ENCODE data around the gene MTHFD1L. TPM values are rescaled to one million over a fixed set of nuclear protein-coding genes. Genes with fewer than 3 reads are reported as not detected.
"Not testable (repeated sequence)": the region's sequence is repeated elsewhere in the genome, so short reads cannot be mapped to it uniquely, and the experiment has no call there.

The MTHFD1L gene
- total RNA-seq, 2 experiments from 2014 or later: 115 to 119 TPM

DNA sequence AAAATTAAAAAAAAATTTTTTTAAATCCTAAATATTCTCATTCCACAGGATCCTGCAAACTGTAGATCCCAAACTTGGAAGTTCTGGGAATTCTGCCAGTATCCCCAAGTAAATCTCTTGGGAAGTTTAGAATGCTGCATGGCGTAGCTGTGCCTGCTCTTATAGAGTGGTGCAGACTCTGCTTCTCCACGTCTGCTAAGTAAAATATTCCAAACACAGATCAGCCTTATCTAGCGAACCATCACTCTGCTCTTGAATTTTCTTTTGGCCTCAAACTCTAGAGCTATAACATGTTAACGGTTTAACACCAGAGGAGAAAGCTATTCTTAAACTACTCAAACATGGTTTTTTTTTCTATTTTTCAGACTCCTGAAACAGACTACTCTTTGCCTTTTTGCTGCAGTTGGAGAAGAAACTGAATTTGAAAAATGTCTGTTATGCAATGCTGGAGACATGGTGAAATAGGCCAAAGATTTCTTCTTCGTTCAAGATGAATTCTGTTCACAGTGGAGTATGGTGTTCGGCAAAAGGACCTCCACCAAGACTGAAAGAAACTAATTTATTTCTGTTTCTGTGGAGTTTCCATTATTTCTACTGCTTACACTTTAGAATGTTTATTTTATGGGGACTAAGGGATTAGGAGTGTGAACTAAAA lies 235.8 kb downstream of the MTHFD1L start:
- intact Hi-C loops (cut with micrococcal nuclease): no loop called here
- Mint-ChIP-seq H3K9me3 (no peaks in the 10 kb centered on the region), H3K27me3 (no peaks in the 10 kb centered on the region), H3K36me3 (peaks cover 41% of the 10 kb centered on the region), H3K27ac (no peak overlapping the region), H3K4me1 (ENCODE audit: low read depth) (peaks cover 16% of the 10 kb centered on the region), H3K4me3 (no peak overlapping the region)
- POLR2A ChIA-PET: no interaction called here
- CTCF ChIA-PET: no interaction called here
- no peak for DNase-seq

GRCh38 chr6:151101816-151102694 lies 236.6 kb downstream of the MTHFD1L start:
- POLR2A ChIA-PET: no interaction called here
- Mint-ChIP-seq H3K27me3 (no peaks in the 10 kb centered on the region), H3K36me3 (peaks cover 34% of the 10 kb centered on the region), H3K4me3 (no peak overlapping the region), H3K27ac (peak overlapping the region; percentile 1), H3K9me3 (no peaks in the 10 kb centered on the region), H3K4me1 (ENCODE audit: low read depth) (peaks cover 16% of the 10 kb centered on the region)
- DNase-seq: no peak
- CTCF ChIA-PET: no interaction called here
- intact Hi-C loops (cut with micrococcal nuclease): no loop called here

DNA sequence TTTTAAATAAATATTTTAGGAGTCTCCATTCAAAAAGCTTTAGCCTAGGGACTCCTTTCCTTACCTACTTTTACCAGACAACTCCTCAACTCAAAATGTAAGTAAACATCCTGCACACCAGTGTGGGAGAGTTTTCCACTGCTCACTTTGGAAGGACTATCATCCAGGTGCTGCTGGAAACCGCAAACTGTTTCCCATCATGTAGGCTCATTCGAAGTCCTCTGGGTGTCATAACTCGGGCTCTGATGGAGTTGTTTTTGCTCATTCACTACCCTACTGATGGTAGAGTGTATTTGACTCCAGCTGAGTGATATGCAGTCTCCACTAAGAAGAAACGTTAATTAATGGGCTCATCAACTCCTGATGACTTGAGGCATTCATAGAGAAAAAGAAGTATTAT lies 237.8 kb downstream of the MTHFD1L start:
- CTCF ChIA-PET: no interaction called here
- intact Hi-C loops (cut with micrococcal nuclease): no loop called here
- Mint-ChIP-seq H3K4me3 (no peak overlapping the region), H3K27ac (no peak overlapping the region), H3K4me1 (ENCODE audit: low read depth) (peaks cover 5% of the 10 kb centered on the region), H3K36me3 (peaks cover 29% of the 10 kb centered on the region), H3K27me3 (no peaks in the 10 kb centered on the region), H3K9me3 (no peaks in the 10 kb centered on the region)
- POLR2A ChIA-PET: no interaction called here
- no peak for DNase-seq

DNA sequence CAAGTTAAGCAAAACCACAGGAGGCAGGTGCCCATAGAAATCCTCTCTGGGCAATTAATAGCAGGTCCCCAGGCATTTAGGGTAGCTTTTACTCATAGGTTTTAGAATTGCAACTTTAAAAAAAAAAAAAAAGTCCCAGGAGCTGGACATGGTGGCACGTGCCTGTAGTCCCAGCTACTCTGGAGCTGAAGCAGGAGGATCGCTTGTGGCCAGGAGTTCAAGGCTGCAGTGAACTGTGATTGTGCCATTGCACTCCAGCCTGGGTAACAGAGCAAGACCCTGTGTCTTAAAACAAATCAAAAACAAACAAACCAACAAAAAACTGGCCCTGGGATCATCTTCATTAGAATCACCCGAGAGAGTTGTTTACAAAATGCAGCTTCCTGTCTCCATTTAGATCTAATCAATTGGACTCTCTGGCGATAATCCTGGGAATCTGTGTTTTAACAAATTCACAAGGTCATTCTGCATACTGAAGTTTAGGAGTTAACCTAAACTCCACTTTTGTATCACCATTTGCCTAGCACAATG lies 242.5 kb downstream of the MTHFD1L start:
- DNase-seq: no peak

DNA sequence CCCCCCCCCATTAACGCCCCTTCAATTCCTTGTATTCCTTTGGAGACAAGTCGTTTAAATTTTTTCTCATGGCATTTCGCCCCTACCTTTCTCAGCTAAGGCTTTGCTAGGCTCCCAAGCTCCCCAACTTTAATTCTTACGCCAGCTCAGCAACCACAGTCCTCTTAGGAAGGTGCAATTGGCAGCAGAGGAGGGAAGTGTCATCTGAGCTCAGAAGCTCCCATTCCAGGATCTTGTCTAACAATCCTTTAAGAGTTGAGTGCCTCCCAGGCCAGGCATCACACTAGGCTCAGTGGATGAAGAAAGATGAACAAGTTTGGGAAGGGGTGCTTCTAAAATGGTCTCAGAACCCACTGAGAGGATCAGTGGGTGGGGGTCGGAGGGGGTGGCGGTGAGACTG lies 243.0 kb downstream of the MTHFD1L start:
- Mint-ChIP-seq H3K4me1 (ENCODE audit: low read depth) (no peaks in the 10 kb centered on the region), H3K27me3 (peaks cover 3% of the 10 kb centered on the region), H3K27ac (no peak overlapping the region), H3K36me3 (peaks cover 3% of the 10 kb centered on the region), H3K9me3 (no peaks in the 10 kb centered on the region), H3K4me3 (no peak overlapping the region)
- no peak for DNase-seq
- ChIA-PET POLR2A (interaction anchor here (1.0 kb wide), 1 partner anchor 10 kb away, joined by 3 read pairs; no protein-coding TSS in a partner anchor), CTCF (interaction anchor here (0.8 kb wide), 1 partner anchor 95 kb away, joined by 3 read pairs; no protein-coding TSS in a partner anchor)
- intact Hi-C loops (cut with micrococcal nuclease): no loop called here

More for the DNA sequence above, 242.5 kb downstream of the MTHFD1L start:
- Mint-ChIP-seq H3K4me3 (no peak overlapping the region), H3K36me3 (peaks cover 6% of the 10 kb centered on the region), H3K27me3 (peaks cover 3% of the 10 kb centered on the region), H3K9me3 (no peaks in the 10 kb centered on the region), H3K4me1 (ENCODE audit: low read depth) (no peaks in the 10 kb centered on the region), H3K27ac (no peak overlapping the region)
- ChIA-PET CTCF (interaction anchor here (0.8 kb wide), 1 partner anchor 94 kb away, joined by 3 read pairs; no protein-coding TSS in a partner anchor), POLR2A (interaction anchor here (1.0 kb wide), 1 partner anchor 10 kb away, joined by 3 read pairs; no protein-coding TSS in a partner anchor)
- intact Hi-C loops (cut with micrococcal nuclease): no loop called here

GRCh38 chr6:151109361-151109760 lies 243.9 kb downstream of the MTHFD1L start:
- ChIA-PET CTCF (no interaction called here), POLR2A (no interaction called here)
- Mint-ChIP-seq H3K9me3 (no peaks in the 10 kb centered on the region), H3K36me3 (no peaks in the 10 kb centered on the region), H3K27ac (no peak overlapping the region), H3K27me3 (peaks cover 3% of the 10 kb centered on the region), H3K4me1 (ENCODE audit: low read depth) (no peaks in the 10 kb centered on the region), H3K4me3 (no peak overlapping the region)
- intact Hi-C loops (cut with micrococcal nuclease): no loop called here
- DNase-seq: no peak

- H3K9me3 Mint-ChIP-seq: no peaks in the 10 kb centered on the region
- H3K27ac Mint-ChIP-seq: no peak overlapping the region
- H3K27me3 Mint-ChIP-seq: peaks cover 3% of the 10 kb centered on the region
- no peak overlapping the region for H3K4me3 Mint-ChIP-seq
- no peaks in the 10 kb centered on the region for H3K36me3 Mint-ChIP-seq
- ChIA-PET POLR2A (no interaction called here), CTCF (interaction anchor here (1.4 kb wide), 1 partner anchor 95 kb away, joined by 3 read pairs; no protein-coding TSS in a partner anchor)
- intact Hi-C loops (cut with micrococcal nuclease): no loop called here
- no peak for DNase-seq
- no peaks in the 10 kb centered on the region for H3K4me1 Mint-ChIP-seq (ENCODE audit: low read depth)
Measured at GRCh38 chr6:151109869-151110575, 244.5 kb downstream of the MTHFD1L start.

GRCh38 chr6:151110576-151110905 lies 245.0 kb downstream of the MTHFD1L start:
- POLR2A ChIA-PET: no interaction called here
- H3K27me3 Mint-ChIP-seq: peaks cover 3% of the 10 kb centered on the region
- no peaks in the 10 kb centered on the region for H3K4me1 Mint-ChIP-seq (ENCODE audit: low read depth)
- intact Hi-C loops (cut with micrococcal nuclease): no loop called here
- no peak overlapping the region for H3K27ac Mint-ChIP-seq
- no peaks in the 10 kb centered on the region for H3K9me3 Mint-ChIP-seq
- DNase-seq: no peak
- no peak overlapping the region for H3K4me3 Mint-ChIP-seq
- CTCF ChIA-PET: interaction anchor here (1.4 kb wide), 1 partner anchor 96 kb away, joined by 3 read pairs; no protein-coding TSS in a partner anchor
- no peaks in the 10 kb centered on the region for H3K36me3 Mint-ChIP-seq

DNA sequence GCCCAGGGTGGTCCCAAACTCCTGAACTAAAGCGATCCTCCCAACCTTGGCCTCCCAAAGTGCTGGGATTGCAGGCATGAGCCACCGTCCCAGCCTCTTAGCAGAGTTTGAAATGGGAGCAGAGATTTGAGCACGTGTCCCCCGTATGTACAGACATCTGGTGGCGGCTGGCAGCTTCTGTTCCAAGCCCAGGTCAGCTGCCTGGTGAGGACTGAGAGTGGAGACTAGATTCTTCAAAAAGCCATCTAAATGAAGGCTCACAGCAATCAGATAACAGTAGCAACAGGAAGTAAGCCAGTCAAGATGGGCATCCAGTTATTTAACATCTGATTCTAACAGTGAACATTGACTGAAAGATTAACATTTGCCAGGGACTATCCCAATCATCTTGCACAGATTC lies 246.2 kb downstream of the MTHFD1L start:
- Mint-ChIP-seq H3K4me3 (no peak overlapping the region), H3K27me3 (peaks cover 3% of the 10 kb centered on the region), H3K9me3 (no peaks in the 10 kb centered on the region), H3K27ac (no peak overlapping the region), H3K36me3 (no peaks in the 10 kb centered on the region), H3K4me1 (ENCODE audit: low read depth) (no peaks in the 10 kb centered on the region)
- ChIA-PET CTCF (interaction anchor here (1.3 kb wide), 1 partner anchor 213 kb away, joined by 3 read pairs; no protein-coding TSS in a partner anchor), POLR2A (no interaction called here)
- intact Hi-C loops (cut with micrococcal nuclease): no loop called here
- no peak for DNase-seq

DNA sequence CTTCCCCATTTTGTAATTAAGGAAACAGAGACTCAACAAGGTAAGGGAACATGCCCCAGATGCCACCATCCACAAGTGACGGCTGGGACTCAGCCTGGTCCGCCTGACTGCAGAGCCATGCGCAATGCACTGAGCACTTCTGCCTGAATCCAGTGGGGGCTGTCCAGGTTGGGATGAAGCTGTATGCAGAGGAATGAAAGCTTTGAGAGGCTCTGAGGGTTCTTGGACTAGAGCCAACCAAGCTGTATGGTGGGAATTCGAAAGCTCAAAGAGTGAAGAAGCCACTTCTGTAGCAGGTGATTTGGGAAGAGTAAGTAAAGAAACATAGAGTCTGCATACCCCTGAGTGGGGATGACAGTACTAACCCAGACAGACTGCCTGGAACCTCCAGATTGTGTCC lies 246.6 kb downstream of the MTHFD1L start:
- no peak overlapping the region for H3K27ac Mint-ChIP-seq
- no peak overlapping the region for H3K4me3 Mint-ChIP-seq
- H3K4me1 Mint-ChIP-seq (ENCODE audit: low read depth): no peaks in the 10 kb centered on the region
- no peaks in the 10 kb centered on the region for H3K9me3 Mint-ChIP-seq
- peaks cover 3% of the 10 kb centered on the region for H3K27me3 Mint-ChIP-seq
- intact Hi-C loops (cut with micrococcal nuclease): no loop called here
- DNase-seq: no peak
- ChIA-PET CTCF (interaction anchor here (0.5 to 1.3 kb wide), 2 partner anchors 213 to 1962 kb away, joined by 3 read pairs; no protein-coding TSS in a partner anchor), POLR2A (no interaction called here)
- no peaks in the 10 kb centered on the region for H3K36me3 Mint-ChIP-seq

DNA sequence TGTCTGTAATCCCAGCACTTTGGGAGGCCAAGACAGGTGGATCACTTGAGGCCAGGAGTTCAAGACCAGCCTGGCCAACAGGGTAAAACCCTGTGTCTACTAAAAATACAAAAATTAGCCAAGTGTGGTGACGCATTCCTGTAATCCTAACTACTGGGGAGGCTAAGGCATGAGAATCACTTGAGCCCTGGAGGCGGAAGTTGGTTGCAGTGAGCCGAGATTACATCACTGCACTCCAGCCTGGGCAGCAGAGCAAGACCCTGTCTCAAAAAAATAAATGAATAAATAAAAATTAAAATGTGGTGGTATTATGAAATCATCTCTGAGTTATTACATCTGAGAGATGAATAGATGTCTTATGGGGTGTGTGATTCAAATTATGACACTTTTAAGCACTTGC lies 247.4 kb downstream of the MTHFD1L start:
- POLR2A ChIA-PET; H3K27me3 Mint-ChIP-seq; H3K9me3 Mint-ChIP-seq; H3K4me3 Mint-ChIP-seq; H3K27ac Mint-ChIP-seq; H3K36me3 Mint-ChIP-seq; DNase-seq; H3K4me1 Mint-ChIP-seq (ENCODE audit: low read depth); intact Hi-C loops (cut with micrococcal nuclease): not testable (repeated sequence)
- CTCF ChIA-PET: interaction anchor here (1.3 kb wide), 1 partner anchor 212 kb away, joined by 3 read pairs; no protein-coding TSS in a partner anchor

GRCh38 chr6:151113641-151114040 lies 248.1 kb downstream of the MTHFD1L start:
- intact Hi-C loops (cut with micrococcal nuclease): no loop called here
- Mint-ChIP-seq H3K36me3 (no peaks in the 10 kb centered on the region), H3K4me3 (no peak overlapping the region), H3K4me1 (ENCODE audit: low read depth) (no peaks in the 10 kb centered on the region), H3K27me3 (peaks cover 3% of the 10 kb centered on the region), H3K27ac (no peak overlapping the region), H3K9me3 (no peaks in the 10 kb centered on the region)
- no peak for DNase-seq
- ChIA-PET POLR2A (interaction anchor here (0.6 kb wide), 1 partner anchor 133 kb away, joined by 3 read pairs; no protein-coding TSS in a partner anchor), CTCF (no interaction called here)
